Karpas-422 (cell line): ENCODE measurements around the gene SLC66A2. TPM values are rescaled to one million over a fixed set of nuclear protein-coding genes. Genes with fewer than 3 reads are reported as not detected.

Experiments used
- DNase-seq: peaks from one replicate; pipeline ENCODE4 v3.0.0-alpha.2; 2015
- H2AFZ ChIP-seq: fragments of 200-600 bp; sonication (generic); 2 replicates; pipeline ENCODE4 v1.6.1; 2014; ENCODE audit warnings: antibody characterized with exemption, low read length, mixed read lengths
- H3K27ac ChIP-seq: fragments of 200-600 bp; sonication (generic); 2 replicates; pipeline ENCODE4 v1.5.1; 2014; ENCODE audit warnings: mild to moderate bottlenecking, low read length, moderate library complexity
- H3K27me3 ChIP-seq: fragments of 200-600 bp; sonication (generic); 2 replicates; pipeline ENCODE4 v1.6.1; 2014; ENCODE audit warnings: low read length, mixed read lengths
- H3K36me3 ChIP-seq: fragments of 200-600 bp; sonication (generic); 2 replicates; pipeline ENCODE4 v1.6.1; 2014; ENCODE audit warnings: low read length, mixed read lengths; ENCODE audit not compliant: insufficient read depth
- H3K4me1 ChIP-seq: fragments of 200-600 bp; sonication (generic); 2 replicates; pipeline ENCODE4 v1.6.1; 2014; ENCODE audit warnings: mild to moderate bottlenecking, low read length, mixed read lengths
- H3K4me2 ChIP-seq: fragments of 200-600 bp; sonication (generic); 2 replicates; pipeline ENCODE4 v1.6.1; 2014; ENCODE audit warnings: low read length, low read depth, mild to moderate bottlenecking; ENCODE audit not compliant: poor library complexity, severe bottlenecking
- H3K4me3 ChIP-seq: fragments of 200-600 bp; sonication (generic); 2 replicates; pipeline ENCODE4 v1.5.1; 2014; ENCODE audit warnings: mild to moderate bottlenecking, antibody characterized with exemption, low read length, mixed read lengths
- H3K79me2 ChIP-seq: fragments of 200-600 bp; sonication (generic); 2 replicates; pipeline ENCODE4 v1.6.1; 2014; ENCODE audit warnings: mild to moderate bottlenecking, low read length, mixed read lengths
- H3K9ac ChIP-seq: fragments of 200-600 bp; sonication (generic); 2 replicates; pipeline ENCODE4 v1.6.0; 2014; ENCODE audit warnings: low read length
- H3K9me2 ChIP-seq: fragments of 200-600 bp; sonication (generic), shearing (Covaris generic); replicated peaks from 2 replicates; pipeline ENCODE4 v1.6.0; 2014; ENCODE audit warnings: mild to moderate bottlenecking, low read length, moderate library complexity; ENCODE audit not compliant: insufficient read depth
- H3K9me3 ChIP-seq: fragments of 300-700, 200-600 bp; sonication (generic); 2 replicates; pipeline ENCODE4 v1.6.1; 2014; ENCODE audit warnings: low read length, mixed read lengths
- H4K20me1 ChIP-seq: fragments of 200-600 bp; sonication (generic); 2 replicates; pipeline ENCODE4 v1.6.1; 2014; ENCODE audit warnings: mild to moderate bottlenecking, antibody characterized with exemption, low read length, low read depth; ENCODE audit not compliant: insufficient read depth
- total RNA-seq: library from RNA; depleted of rRNA; stranded (reverse); fragments of >200 nt; shearing (Covaris generic); gene quantifications from 2 replicates; pipeline ENCODE4 v1.2.3, GENCODE V29; 2014; ENCODE audit warnings: low replicate concordance

The SLC66A2 gene
- total RNA-seq, 1 experiment from 2014 or later: 43.1 TPM

GRCh38 chr18:79918615-79919011 lies 32.8 kb downstream of the SLC66A2 start:
- no peaks in the 10 kb centered on the region for H3K9me2 ChIP-seq
- no peaks in the 10 kb centered on the region for H4K20me1 ChIP-seq
- no peak overlapping the region for H3K9ac ChIP-seq
- H3K27ac ChIP-seq: no peak overlapping the region
- peaks cover 39% of the 10 kb centered on the region for H3K36me3 ChIP-seq
- H2AFZ ChIP-seq: no peak overlapping the region
- H3K79me2 ChIP-seq: peaks cover 31% of the 10 kb centered on the region
- no peak for DNase-seq
- H3K27me3 ChIP-seq: no peaks in the 10 kb centered on the region
- peaks cover 12% of the 10 kb centered on the region; the same call in 1 of the 2 replicates for H3K9me3 ChIP-seq
- H3K4me2 ChIP-seq: no peak overlapping the region
- H3K4me3 ChIP-seq: no peak overlapping the region
- no peaks in the 10 kb centered on the region for H3K4me1 ChIP-seq

DNA sequence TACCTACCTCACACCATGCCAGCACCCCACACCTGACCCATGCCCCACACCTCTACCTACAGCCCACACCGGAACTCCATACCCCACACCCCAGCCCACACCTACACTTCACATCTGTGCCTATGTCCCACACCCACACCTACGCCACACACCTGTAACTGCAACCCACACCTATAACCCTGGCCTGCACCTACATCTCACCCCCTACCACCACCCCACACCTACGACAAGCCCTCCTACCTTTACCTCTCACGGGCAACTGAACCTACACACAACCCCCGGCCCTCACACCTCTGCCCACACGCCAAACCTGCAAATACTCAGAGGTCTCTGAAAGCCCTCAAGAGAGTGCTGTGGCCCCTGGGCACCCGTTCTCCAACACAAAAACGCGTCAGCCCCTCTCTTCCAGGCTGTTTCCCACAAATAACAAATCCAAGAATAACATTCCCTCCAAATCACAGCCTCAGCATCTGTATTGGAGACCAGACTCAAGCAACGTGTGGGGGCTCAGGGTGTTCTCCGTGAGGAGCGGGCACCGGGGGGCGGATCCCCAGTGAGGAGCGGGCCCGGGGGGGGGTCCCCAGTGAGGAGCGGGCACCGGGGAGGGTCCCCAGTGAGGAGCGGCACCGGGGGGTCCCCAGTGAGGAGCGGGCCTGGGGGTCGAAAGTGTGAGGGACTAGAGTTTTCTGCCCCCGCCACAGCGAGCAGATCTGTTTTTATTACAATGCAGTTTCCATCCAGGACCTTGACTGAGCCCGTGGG lies 33.4 kb downstream of the SLC66A2 start:
- Histone ChIP-seq H3K27ac (no peak overlapping the region), H3K4me3 (no peak overlapping the region), H3K36me3 (peaks cover 40% of the 10 kb centered on the region), H2AFZ (no peak overlapping the region), H3K4me2 (no peak overlapping the region), H3K9me3 (peaks cover 9% of the 10 kb centered on the region; the same call in 1 of the 2 replicates), H3K4me1 (no peaks in the 10 kb centered on the region), H3K79me2 (peaks cover 32% of the 10 kb centered on the region), H3K9ac (no peak overlapping the region), H4K20me1 (no peaks in the 10 kb centered on the region), H3K27me3 (no peaks in the 10 kb centered on the region), H3K9me2 (no peaks in the 10 kb centered on the region)
- DNase-seq: no peak

GRCh38 chr18:79917169-79917852 lies 34.1 kb downstream of the SLC66A2 start:
- H3K9me3 ChIP-seq: peaks cover 9% of the 10 kb centered on the region; the same call in 1 of the 2 replicates
- H2AFZ ChIP-seq: no peak overlapping the region
- H3K27me3 ChIP-seq: no peaks in the 10 kb centered on the region
- H4K20me1 ChIP-seq: no peaks in the 10 kb centered on the region
- H3K4me1 ChIP-seq: no peaks in the 10 kb centered on the region
- no peak for DNase-seq
- H3K9me2 ChIP-seq: no peaks in the 10 kb centered on the region
- H3K27ac ChIP-seq: no peak overlapping the region
- no peak overlapping the region for H3K4me2 ChIP-seq
- peaks cover 37% of the 10 kb centered on the region for H3K79me2 ChIP-seq
- no peak overlapping the region for H3K4me3 ChIP-seq
- H3K36me3 ChIP-seq: peaks cover 44% of the 10 kb centered on the region
- H3K9ac ChIP-seq: no peak overlapping the region

DNA sequence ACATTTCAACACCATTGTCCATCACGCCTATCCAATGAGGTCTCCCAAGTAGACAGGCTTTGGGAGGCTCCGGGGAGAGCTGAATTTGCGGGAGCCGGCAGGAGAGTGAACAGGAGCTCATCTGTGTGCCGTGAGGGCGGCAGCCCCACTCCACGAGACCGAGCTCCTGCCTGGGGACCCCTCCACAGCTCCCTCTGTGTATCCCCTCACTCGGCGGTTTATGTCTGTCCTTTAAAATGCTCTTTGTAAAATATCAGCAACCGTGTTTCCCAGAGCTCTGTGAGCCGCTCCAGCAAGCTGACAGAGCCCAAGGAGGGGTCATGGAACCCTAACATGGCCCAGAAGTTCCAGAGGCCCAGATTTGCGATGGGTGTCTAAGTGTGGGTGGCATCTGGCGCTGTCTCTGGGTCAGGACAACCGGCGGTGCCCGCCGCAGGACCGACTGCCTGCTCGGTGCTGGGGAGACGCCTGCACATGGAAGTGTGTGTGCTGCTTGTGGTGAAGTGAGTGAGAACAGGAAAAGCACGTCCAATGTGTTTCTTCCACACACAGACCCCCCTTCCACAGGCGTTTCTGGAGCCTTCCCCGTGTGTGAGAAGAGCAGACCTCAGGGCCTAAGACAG lies 34.8 kb downstream of the SLC66A2 start:
- Histone ChIP-seq H3K27me3 (no peaks in the 10 kb centered on the region), H3K27ac (no peak overlapping the region), H3K9ac (no peak overlapping the region), H3K36me3 (peaks cover 37% of the 10 kb centered on the region), H3K9me2 (no peaks in the 10 kb centered on the region), H3K4me3 (no peak overlapping the region), H3K9me3 (peaks cover 9% of the 10 kb centered on the region; the same call in 1 of the 2 replicates), H3K4me1 (no peaks in the 10 kb centered on the region), H3K79me2 (peaks cover 37% of the 10 kb centered on the region), H4K20me1 (no peaks in the 10 kb centered on the region), H3K4me2 (no peak overlapping the region), H2AFZ (no peak overlapping the region)
- DNase-seq: no peak

DNA sequence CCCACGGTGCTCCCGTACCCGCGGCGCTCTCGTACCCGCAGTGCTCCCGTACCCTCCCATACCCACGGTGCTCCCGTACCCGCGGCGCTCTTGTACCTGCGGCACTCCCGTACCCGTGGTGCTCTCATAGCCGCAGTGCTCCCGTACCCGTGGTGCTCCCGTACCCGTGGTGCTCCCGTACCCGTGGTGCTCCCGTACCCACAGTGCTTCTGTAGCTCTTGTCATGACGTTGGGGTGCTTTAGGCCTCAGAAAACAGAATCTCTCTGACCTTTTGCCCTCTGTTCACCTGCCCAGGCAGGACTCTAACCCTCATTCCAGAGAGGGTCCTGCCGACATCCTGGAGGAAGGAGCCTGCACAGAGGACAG lies 35.3 kb downstream of the SLC66A2 start:
- H3K4me3 ChIP-seq: no peak overlapping the region

DNA sequence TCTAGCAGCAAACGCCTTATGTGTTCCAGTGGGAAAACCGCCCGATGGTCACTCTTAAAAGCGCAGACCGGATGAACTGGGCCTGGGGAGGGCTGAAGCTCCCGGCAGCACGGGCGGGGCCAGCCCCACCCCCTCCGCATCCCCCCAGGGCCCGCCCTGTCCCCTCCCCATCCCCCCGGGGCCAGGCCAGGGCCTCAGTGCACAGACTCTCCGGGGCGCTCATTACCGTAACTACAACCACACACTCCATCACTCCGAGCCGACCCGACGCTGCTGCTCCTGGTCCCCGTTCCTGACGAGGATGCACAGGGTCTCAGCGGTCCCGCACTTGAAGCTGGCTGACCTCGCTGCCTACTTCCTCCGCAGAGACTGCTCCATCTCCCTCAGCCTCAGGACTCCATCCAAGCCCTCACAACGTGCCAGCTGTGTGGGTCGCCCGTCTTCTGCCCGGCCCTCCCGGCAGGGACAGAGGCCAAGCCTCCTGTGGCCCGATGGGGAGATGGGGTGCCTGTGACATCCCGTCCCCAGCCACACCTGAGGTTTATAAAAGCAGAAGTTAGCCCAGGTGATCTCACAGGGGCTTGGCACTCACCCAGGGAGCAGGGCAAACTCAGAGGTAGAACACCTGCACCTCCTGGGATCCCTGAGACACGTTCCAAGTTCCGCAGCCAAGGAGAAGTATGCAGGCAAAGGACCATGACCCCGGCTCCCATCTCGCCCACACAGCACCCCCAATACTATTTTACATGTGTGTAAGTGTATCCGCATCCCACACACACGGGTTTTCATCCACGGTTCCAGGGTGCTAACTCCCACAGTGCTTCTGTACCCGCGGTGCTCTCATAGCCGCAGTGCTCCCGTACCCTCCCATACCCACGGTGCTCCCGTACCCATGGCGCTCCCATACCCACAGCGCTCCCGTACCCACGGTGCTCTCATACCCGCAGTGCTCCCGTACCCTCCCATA lies 36.0 kb downstream of the SLC66A2 start:
- no peak overlapping the region for H3K9ac ChIP-seq
- no peaks in the 10 kb centered on the region for H3K27me3 ChIP-seq
- peaks cover 40% of the 10 kb centered on the region for H3K79me2 ChIP-seq
- no peak overlapping the region for H2AFZ ChIP-seq
- no peaks in the 10 kb centered on the region for H3K4me1 ChIP-seq
- H3K9me3 ChIP-seq: peaks cover 9% of the 10 kb centered on the region; the same call in 1 of the 2 replicates
- H3K4me2 ChIP-seq: no peak overlapping the region
- H3K4me3 ChIP-seq: no peak overlapping the region
- DNase-seq: peak; percentile 59
- H3K9me2 ChIP-seq: no peaks in the 10 kb centered on the region
- H3K36me3 ChIP-seq: peaks cover 37% of the 10 kb centered on the region
- H3K27ac ChIP-seq: no peak overlapping the region
- H4K20me1 ChIP-seq: no peaks in the 10 kb centered on the region

More for the DNA sequence above, 35.3 kb downstream of the SLC66A2 start:
- no peaks in the 10 kb centered on the region for H3K9me2 ChIP-seq
- peaks cover 37% of the 10 kb centered on the region for H3K36me3 ChIP-seq
- no peaks in the 10 kb centered on the region for H4K20me1 ChIP-seq
- no peak overlapping the region for H3K9ac ChIP-seq
- no peak overlapping the region for H2AFZ ChIP-seq
- DNase-seq: no peak
- no peaks in the 10 kb centered on the region for H3K4me1 ChIP-seq
- H3K27me3 ChIP-seq: no peaks in the 10 kb centered on the region
- H3K79me2 ChIP-seq: peaks cover 37% of the 10 kb centered on the region
- no peak overlapping the region for H3K4me2 ChIP-seq
- peaks cover 9% of the 10 kb centered on the region; the same call in 1 of the 2 replicates for H3K9me3 ChIP-seq
- H3K27ac ChIP-seq: no peak overlapping the region

- Histone ChIP-seq H3K9me3 (peaks cover 9% of the 10 kb centered on the region; the same call in 1 of the 2 replicates), H2AFZ (no peak overlapping the region), H3K79me2 (peaks cover 40% of the 10 kb centered on the region), H3K27me3 (no peaks in the 10 kb centered on the region), H4K20me1 (no peaks in the 10 kb centered on the region), H3K9me2 (no peaks in the 10 kb centered on the region), H3K36me3 (peaks cover 37% of the 10 kb centered on the region), H3K9ac (no peak overlapping the region), H3K4me3 (no peak overlapping the region), H3K4me1 (no peaks in the 10 kb centered on the region), H3K4me2 (no peak overlapping the region), H3K27ac (no peak overlapping the region)
- no peak for DNase-seq
These were observed 36.8 kb downstream of the SLC66A2 start for GRCh38 chr18:79914614-79915160.
